Astrocyte (in vitro differentiated cells and primary cell): ENCODE results near the gene SNX22. TPM values are rescaled to one million over a fixed set of nuclear protein-coding genes. Genes with fewer than 3 reads are reported as not detected.

Experiments used
- DNase-seq: peaks from one replicate; pipeline ENCODE4 v3.0.0-alpha.2; 2010; ENCODE audit warnings: low read depth
- FAIRE-seq: peaks from 2 replicates; lab custom pipeline; 2011; peaks lifted over from hg19 to GRCh38; lab: Jason Lieb, UNC
- H2AFZ ChIP-seq: 2 replicates; pipeline ENCODE4 v1.6.0; 2012; ENCODE audit warnings: low read depth, low read length, inconsistent platforms
- H3K27ac ChIP-seq: 2 replicates; pipeline ENCODE4 v1.5.1; 2011; ENCODE audit warnings: low read depth, low read length, inconsistent platforms
- H3K27me3 ChIP-seq: 2 replicates; pipeline ENCODE4 v1.6.0; 2011; ENCODE audit warnings: low read length, inconsistent platforms; ENCODE audit not compliant: insufficient read depth
- H3K36me3 ChIP-seq: 2 replicates; pipeline ENCODE4 v1.5.1; 2011; ENCODE audit warnings: low read length, inconsistent platforms; ENCODE audit not compliant: insufficient read depth
- H3K4me1 ChIP-seq: 2 replicates; pipeline ENCODE4 v1.5.1; 2011; ENCODE audit warnings: low read length, inconsistent platforms; ENCODE audit not compliant: insufficient read depth
- H3K4me2 ChIP-seq: 2 replicates; pipeline ENCODE4 v1.6.0; 2012; ENCODE audit warnings: low read length, inconsistent platforms
- H3K4me3 ChIP-seq: 2 replicates; pipeline ENCODE4 v1.5.1; 2011; ENCODE audit warnings: low read depth, mild to moderate bottlenecking, low read length, inconsistent platforms; ENCODE audit not compliant: insufficient read depth
- H3K79me2 ChIP-seq: 2 replicates; pipeline ENCODE4 v1.6.0; 2012; ENCODE audit warnings: mild to moderate bottlenecking, low read length, inconsistent platforms; ENCODE audit not compliant: insufficient read depth
- H3K9ac ChIP-seq: 2 replicates; pipeline ENCODE4 v1.6.0; 2012; ENCODE audit warnings: mild to moderate bottlenecking, low read length, inconsistent platforms
- H3K9me3 ChIP-seq: 2 replicates; pipeline ENCODE4 v1.5.1; 2012; ENCODE audit warnings: low read depth, mild to moderate bottlenecking, low read length, inconsistent platforms; ENCODE audit not compliant: insufficient read depth
- H4K20me1 ChIP-seq: 2 replicates; pipeline ENCODE4 v1.6.0; 2012; ENCODE audit warnings: low read length, inconsistent platforms; ENCODE audit not compliant: insufficient read depth
- H3K27ac Mint-ChIP-seq: one replicate; pipeline ENCODE4 v1.8.0; 2021; ENCODE audit warnings: mild to moderate bottlenecking, mixed read lengths; ENCODE audit not compliant: unreplicated experiment
- H3K27me3 Mint-ChIP-seq: one replicate; pipeline ENCODE4 v1.8.0; 2021; ENCODE audit warnings: low read depth, mixed read lengths; ENCODE audit not compliant: unreplicated experiment
- H3K36me3 Mint-ChIP-seq: one replicate; pipeline ENCODE4 v1.8.0; 2021; ENCODE audit warnings: low read depth, mixed read lengths; ENCODE audit not compliant: unreplicated experiment
- H3K4me1 Mint-ChIP-seq: one replicate; pipeline ENCODE4 v1.8.0; 2021; ENCODE audit warnings: low read depth, mixed read lengths; ENCODE audit not compliant: unreplicated experiment
- H3K4me3 Mint-ChIP-seq: one replicate; pipeline ENCODE4 v1.8.0; 2021; ENCODE audit warnings: mild to moderate bottlenecking, moderate library complexity, mixed read lengths; ENCODE audit not compliant: unreplicated experiment
- H3K9me3 Mint-ChIP-seq: one replicate; pipeline ENCODE4 v1.8.0; 2021; ENCODE audit warnings: mild to moderate bottlenecking, mixed read lengths; ENCODE audit not compliant: unreplicated experiment
- CTCF ChIP-seq: IDR thresholded peaks from 2 replicates; pipeline ENCODE4 v1.5.1; 2011; ENCODE audit warnings: low read depth, mild to moderate bottlenecking, inconsistent platforms, low read length, moderate library complexity; ENCODE audit not compliant: insufficient read depth
- EZH2 ChIP-seq: IDR thresholded peaks from 2 replicates; pipeline ENCODE4 v1.6.1; 2012; ENCODE audit warnings: mild to moderate bottlenecking, low read length, inconsistent platforms; ENCODE audit not compliant: insufficient read depth
- total RNA-seq: library from RNA; stranded (reverse); gene quantifications from 2 replicates; pipeline ENCODE4 v1.2.1, GENCODE V29; 2021

Gene SNX22
- total RNA-seq, 1 donor from 2014 or later, result 0.27 TPM

GRCh38 chr15:64110950-64111678 is 40.4 kb upstream of the SNX22 start:
- TF ChIP-seq CTCF (no peak), EZH2 (no peak)
- no peaks in the 10 kb centered on the region for H3K27me3 Mint-ChIP-seq
- Histone ChIP-seq H3K27ac (no peak overlapping the region), H3K4me2 (no peak overlapping the region), H4K20me1 (peaks cover 68% of the 10 kb centered on the region), H3K9ac (no peak overlapping the region), H3K27me3 (no peaks in the 10 kb centered on the region), H3K9me3 (no peaks in the 10 kb centered on the region), H3K36me3 (peaks cover 20% of the 10 kb centered on the region), H2AFZ (no peak overlapping the region), H3K4me3 (no peak overlapping the region), H3K79me2 (peaks cover 68% of the 10 kb centered on the region), H3K4me1 (no peaks in the 10 kb centered on the region)
- peaks cover 28% of the 10 kb centered on the region for H3K4me1 Mint-ChIP-seq
- no peak overlapping the region for H3K4me3 Mint-ChIP-seq
- peaks cover 14% of the 10 kb centered on the region for H3K36me3 Mint-ChIP-seq
- no peak overlapping the region for H3K27ac Mint-ChIP-seq
- no peak for DNase-seq
- peak; percentile 39 for FAIRE-seq
- H3K9me3 Mint-ChIP-seq, result no peaks in the 10 kb centered on the region

GRCh38 chr15:64111679-64112050 is 39.9 kb upstream of the SNX22 start:
- Mint-ChIP-seq H3K4me3 (no peak overlapping the region), H3K27me3 (no peaks in the 10 kb centered on the region), H3K4me1 (peaks cover 28% of the 10 kb centered on the region), H3K27ac (no peak overlapping the region), H3K36me3 (peaks cover 14% of the 10 kb centered on the region), H3K9me3 (no peaks in the 10 kb centered on the region)
- FAIRE-seq (no peak), DNase-seq (no peak)
- peaks cover 62% of the 10 kb centered on the region for H3K79me2 ChIP-seq
- no peak overlapping the region for H3K4me2 ChIP-seq
- no peak overlapping the region for H3K9ac ChIP-seq
- TF ChIP-seq CTCF (no peak), EZH2 (no peak)
- H3K27ac ChIP-seq, result no peak overlapping the region
- peaks cover 20% of the 10 kb centered on the region for H3K36me3 ChIP-seq
- H3K27me3 ChIP-seq, result no peaks in the 10 kb centered on the region
- no peak overlapping the region for H3K4me3 ChIP-seq
- no peaks in the 10 kb centered on the region for H3K4me1 ChIP-seq
- H3K9me3 ChIP-seq, result no peaks in the 10 kb centered on the region
- peaks cover 68% of the 10 kb centered on the region for H4K20me1 ChIP-seq
- no peak overlapping the region for H2AFZ ChIP-seq
